LHCN-M2 (cell line): ENCODE measurements around the gene TIAM2. TPM values are rescaled to one million over a fixed set of nuclear protein-coding genes. Genes with fewer than 3 reads are reported as not detected.
A peak's percentile ranks its signal among the peaks of the same experiment; 100 is the strongest.

Experiments used
- DNase-seq: peaks from one replicate; pipeline ENCODE4 v3.0.0-alpha.2; 2012; ENCODE audit warnings: low read depth
- total RNA-seq: library from RNA; depleted of rRNA; stranded (reverse); fragments of >200 nt; gene quantifications from 2 replicates; pipeline ENCODE4 v1.2.3, GENCODE V29; 2014

The TIAM2 gene
- total RNA-seq, 1 experiment from 2014 or later: 11.9 TPM

- DNase-seq: no peak
Measured at GRCh38 chr6:155259204-155259603, 264.1 kb downstream of the TIAM2 start.

GRCh38 chr6:155259897-155260296 is 264.8 kb downstream of the TIAM2 start:
- DNase-seq: no peak

- no peak for DNase-seq
Measured at GRCh38 chr6:155260686-155261085, 265.6 kb downstream of the TIAM2 start.

- DNase-seq: no peak
Measured at GRCh38 chr6:155261111-155261900, 266.2 kb downstream of the TIAM2 start.

GRCh38 chr6:155262655-155263054 is 267.5 kb downstream of the TIAM2 start:
- no peak for DNase-seq

GRCh38 chr6:155263373-155264063 is 268.4 kb downstream of the TIAM2 start, which contains the start of gene CLDN20:
Gene CLDN20 (plus strand): TSS chr6:155264013. CDS start chr6:155275720, 11,707 bp downstream.
- no peak for DNase-seq

GRCh38 chr6:155264693-155265320 is 269.7 kb downstream of the TIAM2 start:
- peak; percentile 61 for DNase-seq

GRCh38 chr6:155265843-155266535 is 270.9 kb downstream of the TIAM2 start:
- no peak for DNase-seq

- no peak for DNase-seq
Measured at GRCh38 chr6:155267411-155267810, 272.3 kb downstream of the TIAM2 start.

GRCh38 chr6:155268088-155268867 is 273.2 kb downstream of the TIAM2 start:
- peak; percentile 75 for DNase-seq

- no peak for DNase-seq
Measured at GRCh38 chr6:155269765-155270164, 274.6 kb downstream of the TIAM2 start.

- no peak for DNase-seq
Measured at GRCh38 chr6:155270561-155271091, 275.5 kb downstream of the TIAM2 start.

GRCh38 chr6:155271145-155271544 is 276.0 kb downstream of the TIAM2 start:
- no peak for DNase-seq

GRCh38 chr6:155272353-155273232 is 277.5 kb downstream of the TIAM2 start:
- DNase-seq: no peak

- DNase-seq: peak; percentile 96
Measured at GRCh38 chr6:155273431-155273830, 278.3 kb downstream of the TIAM2 start.

GRCh38 chr6:155274106-155274505 is 279.0 kb downstream of the TIAM2 start:
- DNase-seq: no peak

- peak; percentile 55 for DNase-seq
Measured at GRCh38 chr6:155274533-155274932, 279.4 kb downstream of the TIAM2 start.

- no peak for DNase-seq
Measured at GRCh38 chr6:155275808-155276480, 280.8 kb downstream of the TIAM2 start.

- DNase-seq: no peak
Measured at GRCh38 chr6:155276638-155277037, 281.5 kb downstream of the TIAM2 start.
